ENCODE results near the gene PACRG.

The PACRG gene

GRCh38 chr6:162680871-162681270 is 46.9 kb upstream of the PACRG start:
- no peaks in the 10 kb centered on the region for H3K27me3 ChIP-seq (ENCODE audit: insufficient read depth, low read length)
- WGBS (ENCODE audit: extremely low coverage, insufficient coverage, insufficient read length): no CpG with 5 or more reads among the region's 4 CpGs
- H2BK12ac ChIP-seq (ENCODE audit: low read length): no peak overlapping the region
- H3K36me3 ChIP-seq (ENCODE audit: control insufficient read depth in 1 of 2, insufficient read depth in 2 of 2, low read length in 2 of 2): no peaks in the 10 kb centered on the region
- no peak overlapping the region for H3K4me3 ChIP-seq (ENCODE audit: low read depth, low read length)
- no peaks in the 10 kb centered on the region for H3K4me1 ChIP-seq (ENCODE audit: control insufficient read depth in 1 of 2, insufficient read depth in 2 of 2, low read length in 2 of 2)
- H4K91ac ChIP-seq (ENCODE audit: low read depth, low read length): no peak overlapping the region
- H3K18ac ChIP-seq (ENCODE audit: low read length): no peak overlapping the region
- H3K4ac ChIP-seq (ENCODE audit: low read depth, low read length): no peak overlapping the region
- H2AFZ ChIP-seq (ENCODE audit: insufficient read depth, low read length, poor library complexity): no peak overlapping the region
- no peak overlapping the region for H4K8ac ChIP-seq (ENCODE audit: low read depth, low read length)
- H2AK5ac ChIP-seq (ENCODE audit: low read length): no peak overlapping the region
- no peaks in the 10 kb centered on the region for H3K79me1 ChIP-seq (ENCODE audit: low read length)
- H3K9ac ChIP-seq (ENCODE audit: low read length): no peak overlapping the region
- H4K12ac ChIP-seq (ENCODE audit: low read depth, low read length): no peak overlapping the region
- no peak overlapping the region for H3K27ac ChIP-seq (ENCODE audit: low read depth, low read length)
- no peak overlapping the region for H2BK5ac ChIP-seq (ENCODE audit: low read depth, low read length, poor library complexity)
- H3K79me2 ChIP-seq (ENCODE audit: control insufficient read depth, insufficient read depth, low read length, poor library complexity): no peaks in the 10 kb centered on the region
- no peak overlapping the region for H3K14ac ChIP-seq (ENCODE audit: low read length)
- H2BK120ac ChIP-seq (ENCODE audit: insufficient read depth, low read length, poor library complexity): no peak overlapping the region
- H3K23ac ChIP-seq (ENCODE audit: low read length): no peak overlapping the region
- no peak overlapping the region for H3K4me2 ChIP-seq (ENCODE audit: low read length)
- H3K9me3 ChIP-seq (ENCODE audit: insufficient read depth, low read depth, low read length): no peaks in the 10 kb centered on the region
- DNase-seq: no peak

GRCh38 chr6:162681447-162681846 is 46.3 kb upstream of the PACRG start:
- Histone ChIP-seq H3K79me1 (ENCODE audit: low read length) (no peaks in the 10 kb centered on the region), H2BK5ac (ENCODE audit: low read depth, low read length, poor library complexity) (no peak overlapping the region), H3K9me3 (ENCODE audit: insufficient read depth, low read depth, low read length) (no peaks in the 10 kb centered on the region), H3K4me2 (ENCODE audit: low read length) (no peak overlapping the region), H3K9ac (ENCODE audit: low read length) (no peak overlapping the region), H3K4ac (ENCODE audit: low read depth, low read length) (no peak overlapping the region), H4K12ac (ENCODE audit: low read depth, low read length) (no peak overlapping the region), H2BK12ac (ENCODE audit: low read length) (no peak overlapping the region), H3K14ac (ENCODE audit: low read length) (no peak overlapping the region), H3K4me3 (ENCODE audit: low read depth, low read length) (no peak overlapping the region), H4K8ac (ENCODE audit: low read depth, low read length) (no peak overlapping the region), H3K27me3 (ENCODE audit: insufficient read depth, low read length) (no peaks in the 10 kb centered on the region), H3K4me1 (ENCODE audit: control insufficient read depth in 1 of 2, insufficient read depth in 2 of 2, low read length in 2 of 2) (no peaks in the 10 kb centered on the region), H4K91ac (ENCODE audit: low read depth, low read length) (no peak overlapping the region), H3K36me3 (ENCODE audit: control insufficient read depth in 1 of 2, insufficient read depth in 2 of 2, low read length in 2 of 2) (no peaks in the 10 kb centered on the region), H3K18ac (ENCODE audit: low read length) (no peak overlapping the region), H2AFZ (ENCODE audit: insufficient read depth, low read length, poor library complexity) (no peak overlapping the region), H2AK5ac (ENCODE audit: low read length) (no peak overlapping the region), H3K23ac (ENCODE audit: low read length) (no peak overlapping the region), H3K27ac (ENCODE audit: low read depth, low read length) (no peak overlapping the region), H3K79me2 (ENCODE audit: control insufficient read depth, insufficient read depth, low read length, poor library complexity) (no peaks in the 10 kb centered on the region), H2BK120ac (ENCODE audit: insufficient read depth, low read length, poor library complexity) (no peak overlapping the region)
- DNase-seq: no peak
- no CpG with 5 or more reads among the region's 1 CpG for WGBS (ENCODE audit: extremely low coverage, insufficient coverage, insufficient read length)

DNA sequence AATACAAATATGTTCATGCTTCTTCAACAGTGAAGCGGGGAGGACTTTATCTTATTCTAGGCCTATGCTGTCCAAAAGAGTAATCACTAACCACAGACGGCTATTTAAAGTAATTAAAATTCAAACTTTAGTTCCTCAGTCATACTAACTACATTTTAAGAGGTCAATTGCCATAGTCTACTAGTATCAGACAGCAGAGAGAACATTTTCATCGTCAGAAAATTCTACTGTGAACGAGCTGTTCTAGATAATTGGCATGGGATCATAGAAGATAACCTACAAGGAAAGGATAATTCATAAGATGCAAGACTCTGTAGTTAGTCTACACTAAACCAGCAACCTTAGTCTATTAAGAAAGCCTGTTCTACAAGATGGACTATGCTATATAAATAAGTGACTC is 44.6 kb upstream of the PACRG start:
- H3K4me2 ChIP-seq (ENCODE audit: low read length): no peak overlapping the region
- no peaks in the 10 kb centered on the region for H3K27me3 ChIP-seq (ENCODE audit: insufficient read depth, low read length)
- H3K9me3 ChIP-seq (ENCODE audit: insufficient read depth, low read depth, low read length): no peaks in the 10 kb centered on the region
- H3K79me2 ChIP-seq (ENCODE audit: control insufficient read depth, insufficient read depth, low read length, poor library complexity): no peaks in the 10 kb centered on the region
- H2BK12ac ChIP-seq (ENCODE audit: low read length): no peak overlapping the region
- no peak overlapping the region for H3K14ac ChIP-seq (ENCODE audit: low read length)
- H3K9ac ChIP-seq (ENCODE audit: low read length): no peak overlapping the region
- no peak overlapping the region for H4K12ac ChIP-seq (ENCODE audit: low read depth, low read length)
- H3K4me3 ChIP-seq (ENCODE audit: low read depth, low read length): no peak overlapping the region
- H2AFZ ChIP-seq (ENCODE audit: insufficient read depth, low read length, poor library complexity): no peak overlapping the region
- no peak overlapping the region for H3K23ac ChIP-seq (ENCODE audit: low read length)
- no peak overlapping the region for H3K18ac ChIP-seq (ENCODE audit: low read length)
- H3K79me1 ChIP-seq (ENCODE audit: low read length): no peaks in the 10 kb centered on the region
- H3K4me1 ChIP-seq (ENCODE audit: control insufficient read depth in 1 of 2, insufficient read depth in 2 of 2, low read length in 2 of 2): no peaks in the 10 kb centered on the region
- H3K27ac ChIP-seq (ENCODE audit: low read depth, low read length): no peak overlapping the region
- DNase-seq: no peak
- H2BK120ac ChIP-seq (ENCODE audit: insufficient read depth, low read length, poor library complexity): no peak overlapping the region
- H3K36me3 ChIP-seq (ENCODE audit: control insufficient read depth in 1 of 2, insufficient read depth in 2 of 2, low read length in 2 of 2): no peaks in the 10 kb centered on the region
- no peak overlapping the region for H3K4ac ChIP-seq (ENCODE audit: low read depth, low read length)
- no peak overlapping the region for H2BK5ac ChIP-seq (ENCODE audit: low read depth, low read length, poor library complexity)
- H4K91ac ChIP-seq (ENCODE audit: low read depth, low read length): no peak overlapping the region
- no peak overlapping the region for H4K8ac ChIP-seq (ENCODE audit: low read depth, low read length)
- no peak overlapping the region for H2AK5ac ChIP-seq (ENCODE audit: low read length)
- WGBS (ENCODE audit: extremely low coverage, insufficient coverage, insufficient read length): no CpG with 5 or more reads among the region's 4 CpGs

DNA sequence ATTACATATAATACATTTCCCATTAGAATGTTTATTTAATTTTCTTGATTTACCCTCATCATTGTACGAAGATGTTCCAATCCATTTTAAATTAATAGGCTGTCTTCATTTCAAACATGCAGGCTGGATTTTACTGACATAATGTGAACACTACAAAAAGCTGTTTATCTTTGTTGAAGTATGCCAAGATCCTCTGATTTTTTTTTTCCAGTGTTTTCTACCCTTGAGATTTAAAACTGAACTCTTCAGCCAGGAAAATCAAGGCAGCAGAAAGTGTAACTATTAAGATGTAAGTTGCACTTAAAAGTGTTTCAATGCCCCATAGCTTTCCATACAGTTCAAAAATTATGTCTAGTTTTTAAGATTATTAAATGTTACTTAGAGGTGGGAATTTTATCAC is 43.7 kb upstream of the PACRG start:
- H3K9ac ChIP-seq (ENCODE audit: low read length): no peak overlapping the region
- H3K4me2 ChIP-seq (ENCODE audit: low read length): no peak overlapping the region
- H3K79me1 ChIP-seq (ENCODE audit: low read length): no peaks in the 10 kb centered on the region
- no peak overlapping the region for H4K91ac ChIP-seq (ENCODE audit: low read depth, low read length)
- H2BK12ac ChIP-seq (ENCODE audit: low read length): no peak overlapping the region
- no peaks in the 10 kb centered on the region for H3K4me1 ChIP-seq (ENCODE audit: control insufficient read depth in 1 of 2, insufficient read depth in 2 of 2, low read length in 2 of 2)
- no peak overlapping the region for H3K23ac ChIP-seq (ENCODE audit: low read length)
- H3K79me2 ChIP-seq (ENCODE audit: control insufficient read depth, insufficient read depth, low read length, poor library complexity): no peaks in the 10 kb centered on the region
- no peaks in the 10 kb centered on the region for H3K27me3 ChIP-seq (ENCODE audit: insufficient read depth, low read length)
- H3K14ac ChIP-seq (ENCODE audit: low read length): no peak overlapping the region
- no peak overlapping the region for H4K8ac ChIP-seq (ENCODE audit: low read depth, low read length)
- no peak overlapping the region for H2AFZ ChIP-seq (ENCODE audit: insufficient read depth, low read length, poor library complexity)
- H4K12ac ChIP-seq (ENCODE audit: low read depth, low read length): no peak overlapping the region
- no peak overlapping the region for H3K18ac ChIP-seq (ENCODE audit: low read length)
- H3K9me3 ChIP-seq (ENCODE audit: insufficient read depth, low read depth, low read length): no peaks in the 10 kb centered on the region
- H2BK5ac ChIP-seq (ENCODE audit: low read depth, low read length, poor library complexity): no peak overlapping the region
- WGBS (ENCODE audit: extremely low coverage, insufficient coverage, insufficient read length): no CpG with 5 or more reads among the region's 1 CpG
- H3K4me3 ChIP-seq (ENCODE audit: low read depth, low read length): no peak overlapping the region
- no peak overlapping the region for H2AK5ac ChIP-seq (ENCODE audit: low read length)
- H2BK120ac ChIP-seq (ENCODE audit: insufficient read depth, low read length, poor library complexity): no peak overlapping the region
- no peak overlapping the region for H3K4ac ChIP-seq (ENCODE audit: low read depth, low read length)
- H3K27ac ChIP-seq (ENCODE audit: low read depth, low read length): no peak overlapping the region
- no peak for DNase-seq
- no peaks in the 10 kb centered on the region for H3K36me3 ChIP-seq (ENCODE audit: control insufficient read depth in 1 of 2, insufficient read depth in 2 of 2, low read length in 2 of 2)
